GM23338 (cell line): ENCODE results near the gene SH3BP2.

ENCODE experiments used
- EZH2 ChIP-seq: fragments of 200-600 bp; sonication (generic); IDR thresholded peaks from one replicate; pipeline ENCODE4 v1.8.0; 2017; ENCODE audit warnings: antibody characterized with exemption, mild to moderate bottlenecking, low read depth; ENCODE audit not compliant: unreplicated experiment
- JUNB ChIP-seq: IDR thresholded peaks from one replicate; pipeline ENCODE4 v1.6.1; 2016; ENCODE audit warnings: antibody characterized with exemption; ENCODE audit not compliant: unreplicated experiment
- TF ChIP-seq, protein P1 (sequence below), 2 experiments: fragments of 200-600 bp in 1 of 2; sonication (generic) in 1 of 2; conservative IDR thresholded peaks; 2 replicates each; pipeline versions ENCODE4 v1.5.1 to v1.6.1; 2016 to 2017; ENCODE audit warnings: antibody characterized with exemption in 2 of 2, low read depth in 2 of 2, mild to moderate bottlenecking in 2 of 2, moderate library complexity in 1 of 2

- TF ChIP-seq, protein P1, sequence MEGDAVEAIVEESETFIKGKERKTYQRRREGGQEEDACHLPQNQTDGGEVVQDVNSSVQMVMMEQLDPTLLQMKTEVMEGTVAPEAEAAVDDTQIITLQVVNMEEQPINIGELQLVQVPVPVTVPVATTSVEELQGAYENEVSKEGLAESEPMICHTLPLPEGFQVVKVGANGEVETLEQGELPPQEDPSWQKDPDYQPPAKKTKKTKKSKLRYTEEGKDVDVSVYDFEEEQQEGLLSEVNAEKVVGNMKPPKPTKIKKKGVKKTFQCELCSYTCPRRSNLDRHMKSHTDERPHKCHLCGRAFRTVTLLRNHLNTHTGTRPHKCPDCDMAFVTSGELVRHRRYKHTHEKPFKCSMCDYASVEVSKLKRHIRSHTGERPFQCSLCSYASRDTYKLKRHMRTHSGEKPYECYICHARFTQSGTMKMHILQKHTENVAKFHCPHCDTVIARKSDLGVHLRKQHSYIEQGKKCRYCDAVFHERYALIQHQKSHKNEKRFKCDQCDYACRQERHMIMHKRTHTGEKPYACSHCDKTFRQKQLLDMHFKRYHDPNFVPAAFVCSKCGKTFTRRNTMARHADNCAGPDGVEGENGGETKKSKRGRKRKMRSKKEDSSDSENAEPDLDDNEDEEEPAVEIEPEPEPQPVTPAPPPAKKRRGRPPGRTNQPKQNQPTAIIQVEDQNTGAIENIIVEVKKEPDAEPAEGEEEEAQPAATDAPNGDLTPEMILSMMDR (conservative IDR thresholded peaks at IDR 0.05; ENCODE audit: low read depth in 2 of 2): peak; percentile 9 to 43; a peak in 2 of 4 replicates
- TF ChIP-seq EZH2: no peak
- no peak for TF ChIP-seq JUNB
Observed at GRCh38 chr4:2787230-2788100, 5.4 kb upstream of the SH3BP2 start.
